Measurements from ENCODE around the gene ZC3H4. TPM values are rescaled to one million over a fixed set of nuclear protein-coding genes. Genes with fewer than 3 reads are reported as not detected.

The ZC3H4 gene
- total and polyA plus RNA-seq, 10 of the 15 experiments (the other 5 are each of a cell fraction or from before 2014, with no cell fraction given): 5.1 to 86.3 (median 15.5) TPM

- TF ChIP-seq IRF3 (IDR thresholded peaks at IDR 0.05) (no peak), LARP7 (IDR thresholded peaks at IDR 0.05) (no peak), BCL11A (IDR thresholded peaks at IDR 0.05; ENCODE audit: low read depth, low read length) (no peak), MTA3 (IDR thresholded peaks at IDR 0.05; ENCODE audit: borderline replicate concordance, low read length) (peak; percentile 54; the same call in 1 of the 2 replicates), ZBTB11 (CRISPR knock-in tag; IDR thresholded peaks at IDR 0.05) (no peak), NR2C2 (IDR thresholded peaks at IDR 0.05; ENCODE audit: borderline replicate concordance, control insufficient read depth, insufficient read length, low read depth) (no peak), SIN3A (IDR thresholded peaks at IDR 0.05; ENCODE audit: low read depth, low read length) (no peak), SIX5 (IDR thresholded peaks at IDR 0.05; ENCODE audit: low read depth, low read length, severe bottlenecking) (no peak), TAF1 (IDR thresholded peaks at IDR 0.05; ENCODE audit: borderline replicate concordance, low read depth, low read length) (no peak; the same call in 1 of the 2 replicates), CBX3 (IDR thresholded peaks at IDR 0.05; ENCODE audit: borderline replicate concordance, low read depth) (no peak), CUX1 (IDR thresholded peaks at IDR 0.05; ENCODE audit: insufficient replicate concordance, low read depth, low read length) (no peak), ZBTB4 (CRISPR knock-in tag; IDR thresholded peaks at IDR 0.05) (no peak), E2F8 (IDR thresholded peaks at IDR 0.05; ENCODE audit: low read depth, partially characterized antibody) (no peak)
Measured at GRCh38 chr19:47111006-47111621, 2.5 kb downstream of the ZC3H4 start (continued).

All from GM12878 (cell line).